ENCODE results near the gene ZNF485. TPM values are rescaled to one million over a fixed set of nuclear protein-coding genes. Genes with fewer than 3 reads are reported as not detected.

ZNF485 gene
- polyA plus RNA-seq, 1 of the 3 experiments (the other 2 are of a cell fraction) = 3.0 TPM

- TF ChIP-seq CTCF (IDR thresholded peaks at IDR 0.05) (no peak), NRF1 (IDR thresholded peaks at IDR 0.05; ENCODE audit: low read depth, low read length) (no peak), SMC3 (IDR thresholded peaks at IDR 0.05; ENCODE audit: low read depth, low read length) (no peak), TAF1 (IDR thresholded peaks at IDR 0.05; ENCODE audit: borderline replicate concordance, low read depth, low read length) (no peak)
Measured at GRCh38 chr10:43607199-43607573, 948 bp downstream of the ZNF485 start (continued).

- CTCF ChIA-PET = interaction anchor here (0.6 kb wide), 1 partner anchor 202 kb away, joined by 3 read pairs; no protein-coding TSS in a partner anchor
- DNase-seq = no peak
Measured at GRCh38 chr10:43610636-43611035, 4.4 kb downstream of the ZNF485 start.

More at GRCh38 chr10:43610636-43611035, 4.4 kb downstream of the ZNF485 start:
- H3K27me3 ChIP-seq (ENCODE audit: insufficient read depth) = no peaks in the 10 kb centered on the region
- H3K79me2 ChIP-seq (ENCODE audit: insufficient read depth) = peaks cover 3% of the 10 kb centered on the region; the same call in 1 of the 2 replicates
- H3K27ac ChIP-seq (ENCODE audit: low read depth in 2 of 2, low read length in 1 of 2) = no peak overlapping the region
- H3K36me3 ChIP-seq (replicated peaks in 1 of 2; ENCODE audit: control insufficient read depth in 1 of 2, insufficient read depth in 2 of 2, low read length in 1 of 2) = peaks cover 35 to 46% of the 10 kb centered on the region in 2 experiments
- H3K9ac ChIP-seq = no peak overlapping the region
- H3K4me2 ChIP-seq = no peak overlapping the region
- no peak overlapping the region for H3K4me3 ChIP-seq (ENCODE audit: low read depth in 2 of 2, low read length in 1 of 2)
- H3K4me1 ChIP-seq (ENCODE audit: control insufficient read depth in 1 of 2, insufficient read depth in 2 of 2, low read depth in 1 of 2, low read length in 1 of 2) = peaks cover 5 to 12% of the 10 kb centered on the region in 2 experiments; a peak in 3 of 4 replicates
- peaks cover 8% of the 10 kb centered on the region for H3K9me3 ChIP-seq
- POLR2A ChIA-PET = no interaction called here
- H4K20me1 ChIP-seq (ENCODE audit: insufficient read depth) = no peaks in the 10 kb centered on the region
- TF ChIP-seq ELF1 (IDR thresholded peaks at IDR 0.05) (no peak), CHD2 (IDR thresholded peaks at IDR 0.05; ENCODE audit: low read length, partially characterized antibody) (no peak), POLR2AphosphoS5 (IDR thresholded peaks at IDR 0.05; ENCODE audit: low read depth, low read length) (no peak), MXI1 (IDR thresholded peaks at IDR 0.05; ENCODE audit: low read depth, low read length) (no peak), YY1 (IDR thresholded peaks at IDR 0.05; ENCODE audit: low read depth) (no peak), TAF1 (IDR thresholded peaks at IDR 0.05; ENCODE audit: borderline replicate concordance, low read depth, low read length) (no peak), GATA2 (CRISPR knock-in tag; IDR thresholded peaks at IDR 0.05) (no peak), SIN3A (IDR thresholded peaks at IDR 0.05; ENCODE audit: borderline replicate concordance, low read depth, low read length) (no peak), CTCF (IDR thresholded peaks at IDR 0.05) (no peak)
- TF ChIP-seq, protein P1, sequence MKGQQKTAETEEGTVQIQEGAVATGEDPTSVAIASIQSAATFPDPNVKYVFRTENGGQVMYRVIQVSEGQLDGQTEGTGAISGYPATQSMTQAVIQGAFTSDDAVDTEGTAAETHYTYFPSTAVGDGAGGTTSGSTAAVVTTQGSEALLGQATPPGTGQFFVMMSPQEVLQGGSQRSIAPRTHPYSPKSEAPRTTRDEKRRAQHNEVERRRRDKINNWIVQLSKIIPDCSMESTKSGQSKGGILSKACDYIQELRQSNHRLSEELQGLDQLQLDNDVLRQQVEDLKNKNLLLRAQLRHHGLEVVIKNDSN (IDR thresholded peaks at IDR 0.05; ENCODE audit: borderline replicate concordance, low read depth) = no peak
- no peaks in the 10 kb centered on the region for H3K9me2 ChIP-seq
- peaks cover 12% of the 10 kb centered on the region for H3F3A ChIP-seq (replicated peaks; ENCODE audit: insufficient read depth)
- H2AFZ ChIP-seq (ENCODE audit: low read depth) = no peak overlapping the region
